ENCODE results near the gene LGALS4.
"Not testable (repeated sequence)": the region's sequence is repeated elsewhere in the genome, so short reads cannot be mapped to it uniquely, and the experiment has no call there.

The LGALS4 gene

GRCh38 chr19:38795549-38795948 lies 17.2 kb downstream of the LGALS4 start:
- DNase-seq (ENCODE audit: low spot score): no peak

- no peak for DNase-seq (ENCODE audit: low spot score)
Measured at GRCh38 chr19:38793671-38794070, 19.1 kb downstream of the LGALS4 start.

GRCh38 chr19:38793177-38793576 lies 19.6 kb downstream of the LGALS4 start:
- DNase-seq (ENCODE audit: low spot score): no peak

GRCh38 chr19:38792250-38793111 lies 20.3 kb downstream of the LGALS4 start:
- no peak for DNase-seq (ENCODE audit: low spot score)

- not testable (repeated sequence) for DNase-seq (ENCODE audit: low spot score)
Measured at GRCh38 chr19:38791451-38792064, 21.2 kb downstream of the LGALS4 start.

GRCh38 chr19:38790507-38791403 lies 22.0 kb downstream of the LGALS4 start:
- DNase-seq (ENCODE audit: low spot score): not testable (repeated sequence)

GRCh38 chr19:38788478-38789243 lies 24.1 kb downstream of the LGALS4 start, which contains the start of gene LGALS7B:
LGALS7B (plus strand) TSS chr19:38789200; CDS start chr19:38789227, 27 bp downstream.
- DNase-seq (ENCODE audit: low spot score): no peak

GRCh38 chr19:38786572-38787265 lies 26.0 kb downstream of the LGALS4 start:
- no peak for DNase-seq (ENCODE audit: low spot score)

- DNase-seq (ENCODE audit: low spot score): not testable (repeated sequence)
Measured at GRCh38 chr19:38786061-38786460, 26.7 kb downstream of the LGALS4 start.

- DNase-seq (ENCODE audit: low spot score): no peak
Measured at GRCh38 chr19:38785187-38785699, 27.5 kb downstream of the LGALS4 start.

- DNase-seq (ENCODE audit: low spot score): no peak
Measured at GRCh38 chr19:38784224-38784623, 28.5 kb downstream of the LGALS4 start.

- not testable (repeated sequence) for DNase-seq (ENCODE audit: low spot score)
Measured at GRCh38 chr19:38782212-38782611, 30.5 kb downstream of the LGALS4 start.

GRCh38 chr19:38781058-38781457 lies 31.7 kb downstream of the LGALS4 start:
- DNase-seq (ENCODE audit: low spot score): no peak

GRCh38 chr19:38780443-38780842 lies 32.3 kb downstream of the LGALS4 start:
- DNase-seq (ENCODE audit: low spot score): no peak

- DNase-seq (ENCODE audit: low spot score): no peak
Measured at GRCh38 chr19:38778733-38779132, 34.0 kb downstream of the LGALS4 start.

- DNase-seq (ENCODE audit: low spot score): no peak
Measured at GRCh38 chr19:38774181-38774950, 38.4 kb downstream of the LGALS4 start.

GRCh38 chr19:38773469-38774177 lies 39.1 kb downstream of the LGALS4 start, which contains the start of gene LGALS7:
LGALS7 (minus strand) TSS chr19:38773517; CDS start chr19:38773492, 25 bp downstream.
- no peak for DNase-seq (ENCODE audit: low spot score)

- DNase-seq (ENCODE audit: low spot score): not testable (repeated sequence)
Measured at GRCh38 chr19:38771569-38771968, 41.2 kb downstream of the LGALS4 start.

- DNase-seq (ENCODE audit: low spot score): not testable (repeated sequence)
Measured at GRCh38 chr19:38770949-38771275, 41.8 kb downstream of the LGALS4 start.

Data from COLO829 (cell line).